Epithelial cell of esophagus (primary cell): ENCODE data around the gene SEL1L3.

Experiments used
- DNase-seq: peaks from one replicate; pipeline ENCODE4 v3.0.0; 2010; ENCODE audit warnings: low read depth
- H3K4me3 ChIP-seq: 2 replicates; pipeline ENCODE4 v1.5.1; 2011; ENCODE audit warnings: mild to moderate bottlenecking, low read length, control low read depth
- CTCF ChIP-seq: IDR thresholded peaks from 2 replicates; pipeline ENCODE4 v1.5.1; 2011; ENCODE audit warnings: low read depth, mild to moderate bottlenecking, low read length, control low read depth, inconsistent platforms; ENCODE audit not compliant: insufficient read depth; ENCODE audit errors: missing control alignments

Gene SEL1L3

DNA sequence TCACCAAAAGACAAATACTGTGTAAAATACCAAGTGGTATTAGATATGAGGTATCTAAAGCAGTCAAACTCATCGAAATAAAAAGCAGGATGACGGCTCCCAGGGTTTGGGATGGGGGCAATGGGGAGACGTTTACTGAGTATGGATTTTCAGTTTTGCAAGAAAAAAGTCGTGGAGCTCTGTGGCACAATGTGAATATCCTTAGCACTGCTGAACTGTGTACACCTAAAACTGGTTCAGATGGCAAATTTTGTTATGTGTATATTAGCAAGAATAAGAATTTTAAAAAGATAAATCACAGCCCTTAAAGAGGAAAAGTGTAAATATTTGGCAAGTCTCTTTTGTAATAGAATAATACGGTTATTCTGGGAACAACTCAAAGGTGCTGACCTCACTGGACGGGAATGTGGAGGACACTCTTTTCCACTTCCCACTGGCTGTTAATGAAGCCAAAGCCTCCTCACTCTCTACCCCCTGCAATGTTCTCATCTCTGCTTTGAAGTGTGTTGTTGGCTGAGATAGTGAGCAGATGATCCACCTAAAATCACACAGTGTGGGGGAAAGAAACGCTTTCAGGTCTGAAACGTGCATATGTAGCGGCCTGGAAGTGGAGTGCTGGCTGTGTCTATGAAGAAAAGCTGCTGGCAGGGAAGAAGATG, 49.2 kb downstream of the SEL1L3 start:
- peak; percentile 47 for DNase-seq
- H3K4me3 ChIP-seq: no peak overlapping the region

DNA sequence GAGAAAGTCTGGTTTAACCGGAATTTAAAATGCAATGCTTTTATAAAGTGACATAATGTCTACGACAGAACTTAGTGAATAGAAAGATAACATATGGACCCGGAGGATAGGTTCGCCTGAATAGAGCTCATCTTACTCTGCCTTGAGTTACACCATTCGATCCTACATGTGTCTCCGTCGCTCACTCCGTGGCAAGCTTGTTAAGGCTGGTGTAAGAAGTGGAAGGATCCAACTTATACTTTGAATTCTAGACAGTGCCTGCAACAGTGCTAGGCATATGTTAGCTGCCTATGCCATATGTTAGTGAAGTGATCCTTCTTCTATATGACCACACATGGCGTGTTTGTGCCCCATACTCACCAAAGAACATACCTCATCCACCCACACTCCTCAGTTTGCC, 50.9 kb downstream of the SEL1L3 start:
- TF ChIP-seq CTCF: no peak
- DNase-seq: no peak
- no peak overlapping the region for H3K4me3 ChIP-seq

More for the DNA sequence above, 49.2 kb downstream of the SEL1L3 start:
- no peak for TF ChIP-seq CTCF

- no peak overlapping the region for H3K4me3 ChIP-seq
- no peak for DNase-seq
- no peak for TF ChIP-seq CTCF
These were observed 51.5 kb downstream of the SEL1L3 start for GRCh38 chr4:25811374-25811690.

GRCh38 chr4:25810461-25811373, 52.1 kb downstream of the SEL1L3 start:
- DNase-seq: no peak
- no peak overlapping the region for H3K4me3 ChIP-seq
- no peak for TF ChIP-seq CTCF

GRCh38 chr4:25809996-25810395, 52.8 kb downstream of the SEL1L3 start:
- DNase-seq: no peak
- no peak overlapping the region for H3K4me3 ChIP-seq
- no peak for TF ChIP-seq CTCF

DNA sequence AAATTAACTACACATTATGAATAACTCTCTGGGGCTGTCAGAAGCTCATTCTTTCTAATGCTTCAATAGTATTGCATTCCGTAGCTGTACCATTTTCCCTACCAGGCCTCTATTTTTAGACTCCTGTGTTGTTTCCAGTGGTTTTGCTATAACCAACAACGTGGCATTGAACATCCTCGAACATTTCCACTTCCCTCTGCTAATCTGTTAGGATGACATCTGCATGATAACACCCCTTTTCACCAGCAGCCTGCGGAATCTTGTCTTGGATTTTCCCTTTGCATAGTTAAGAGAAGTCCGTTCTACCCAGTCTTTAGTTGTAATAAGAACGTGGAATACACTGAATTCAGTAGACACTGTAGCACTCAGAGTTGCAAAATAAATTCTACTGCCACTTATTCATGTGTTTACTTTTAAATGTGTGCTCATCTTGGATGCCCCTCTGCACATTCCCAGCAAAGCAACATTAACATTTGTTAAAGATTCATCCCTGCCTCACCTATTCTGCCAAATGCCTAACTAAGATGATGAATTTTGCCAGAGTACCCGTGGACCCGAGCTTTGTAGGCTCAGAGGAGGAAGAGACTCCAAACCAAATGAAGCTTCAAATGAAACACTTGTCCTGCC, 55.6 kb downstream of the SEL1L3 start:
- no peak for TF ChIP-seq CTCF
- H3K4me3 ChIP-seq: no peak overlapping the region
- no peak for DNase-seq
